Peyer's patch (tissue), 4 donors: ENCODE measurements around the gene MCF2.

Experiments used
- CTCF ChIP-seq, 6 experiments: fragments of 450-650 bp in 4 of 6; fragments of 200-600 bp in 2 of 6; sonication (generic) in 1 of 6; IDR thresholded peaks; one replicate each; pipeline ENCODE4 v1.5.1; 2017 to 2019; ENCODE audit warnings: antibody characterized with exemption in 6 of 6, mild to moderate bottlenecking in 3 of 6, moderate library complexity in 1 of 6
- POLR2A ChIP-seq, 2 donors: fragments of 450-650 bp; IDR thresholded peaks; one replicate each; pipeline ENCODE4 v1.5.1; 2017; ENCODE audit warnings: antibody characterized with exemption in 2 of 2, mild to moderate bottlenecking in 2 of 2, moderate library complexity in 2 of 2

- no peak for TF ChIP-seq CTCF (IDR thresholded peaks at IDR 0.05)
- TF ChIP-seq POLR2A (IDR thresholded peaks at IDR 0.05), result no peak
Observed at GRCh38 chrX:139533444-139533843, 174.5 kb downstream of the MCF2 start.
